GM21423 (cell line): ENCODE data around the gene GGT7.
"Not testable (repeated sequence)": the region's sequence is repeated elsewhere in the genome, so short reads cannot be mapped to it uniquely, and the experiment has no call there.

ENCODE experiments used
- ATAC-seq: cut with Tn5 transposase; IDR thresholded peaks from one replicate; pipeline ENCODE4 v1.9.1; 2021; ENCODE audit warnings: mild to moderate bottlenecking, moderate library complexity; ENCODE audit not compliant: unreplicated experiment

Gene GGT7

GRCh38 chr20:34883087-34883688, 10.5 kb upstream of the GGT7 start:
- ATAC-seq = no peak

GRCh38 chr20:34881689-34882088, 9.0 kb upstream of the GGT7 start:
- ATAC-seq = no peak

- ATAC-seq = not testable (repeated sequence)
Measured at GRCh38 chr20:34880971-34881370, 8.3 kb upstream of the GGT7 start.

- no peak for ATAC-seq
Measured at GRCh38 chr20:34880215-34880850, 7.7 kb upstream of the GGT7 start.

GRCh38 chr20:34876406-34877282, 4.0 kb upstream of the GGT7 start, which contains the start of gene ACSS2:
ACSS2 (plus strand) TSS chr20:34876612; CDS start chr20:34876646, 34 bp downstream.
- peak; percentile 47 for ATAC-seq

- peak; percentile 51 for ATAC-seq
Measured at GRCh38 chr20:34875642-34876405, 3.2 kb upstream of the GGT7 start.

- ATAC-seq = no peak
Measured at GRCh38 chr20:34874094-34874654, 1.5 kb upstream of the GGT7 start.

GRCh38 chr20:34873583-34874093, 982 bp upstream of the GGT7 start:
- ATAC-seq = no peak

GRCh38 chr20:34871966-34872621, 562 bp downstream of the GGT7 start:
- ATAC-seq = no peak

- no peak for ATAC-seq
Measured at GRCh38 chr20:34871320-34871926, 1.2 kb downstream of the GGT7 start.

GRCh38 chr20:34864216-34864615, 8.4 kb downstream of the GGT7 start:
- ATAC-seq = no peak

GRCh38 chr20:34863421-34863965, 9.2 kb downstream of the GGT7 start:
- ATAC-seq = no peak

GRCh38 chr20:34862724-34863123, 9.9 kb downstream of the GGT7 start:
- no peak for ATAC-seq

GRCh38 chr20:34861386-34862084, 11.1 kb downstream of the GGT7 start:
- ATAC-seq = no peak

- ATAC-seq = no peak
Measured at GRCh38 chr20:34859826-34860545, 12.7 kb downstream of the GGT7 start.

GRCh38 chr20:34859367-34859766, 13.3 kb downstream of the GGT7 start:
- no peak for ATAC-seq

- no peak for ATAC-seq
Measured at GRCh38 chr20:34852298-34852697, 20.4 kb downstream of the GGT7 start.

- no peak for ATAC-seq
Measured at GRCh38 chr20:34850969-34851368, 21.7 kb downstream of the GGT7 start.
